Cardiac fibroblast (primary cell): ENCODE measurements around the gene REN.

Experiments used
- DNase-seq, 2 donors: peaks; one replicate each; pipeline versions ENCODE4 v3.0.0 to v3.0.0-alpha.2; 2010; ENCODE audit warnings: low read depth in 2 of 2
- H3K4me3 ChIP-seq, 2 donors: replicated peaks in 1 of 2; 1 replicate in 1 of 2; 2 replicates in 1 of 2; pipeline ENCODE4 v1.5.1; 2011; ENCODE audit warnings: low read depth in 2 of 2, low read length in 2 of 2, mild to moderate bottlenecking in 2 of 2, moderate library complexity in 1 of 2
- TF ChIP-seq, protein P1 (sequence below): IDR thresholded peaks from one replicate; pipeline ENCODE4 v1.5.1; 2011; ENCODE audit warnings: low read depth, mild to moderate bottlenecking, low read length, inconsistent platforms

The REN gene

DNA sequence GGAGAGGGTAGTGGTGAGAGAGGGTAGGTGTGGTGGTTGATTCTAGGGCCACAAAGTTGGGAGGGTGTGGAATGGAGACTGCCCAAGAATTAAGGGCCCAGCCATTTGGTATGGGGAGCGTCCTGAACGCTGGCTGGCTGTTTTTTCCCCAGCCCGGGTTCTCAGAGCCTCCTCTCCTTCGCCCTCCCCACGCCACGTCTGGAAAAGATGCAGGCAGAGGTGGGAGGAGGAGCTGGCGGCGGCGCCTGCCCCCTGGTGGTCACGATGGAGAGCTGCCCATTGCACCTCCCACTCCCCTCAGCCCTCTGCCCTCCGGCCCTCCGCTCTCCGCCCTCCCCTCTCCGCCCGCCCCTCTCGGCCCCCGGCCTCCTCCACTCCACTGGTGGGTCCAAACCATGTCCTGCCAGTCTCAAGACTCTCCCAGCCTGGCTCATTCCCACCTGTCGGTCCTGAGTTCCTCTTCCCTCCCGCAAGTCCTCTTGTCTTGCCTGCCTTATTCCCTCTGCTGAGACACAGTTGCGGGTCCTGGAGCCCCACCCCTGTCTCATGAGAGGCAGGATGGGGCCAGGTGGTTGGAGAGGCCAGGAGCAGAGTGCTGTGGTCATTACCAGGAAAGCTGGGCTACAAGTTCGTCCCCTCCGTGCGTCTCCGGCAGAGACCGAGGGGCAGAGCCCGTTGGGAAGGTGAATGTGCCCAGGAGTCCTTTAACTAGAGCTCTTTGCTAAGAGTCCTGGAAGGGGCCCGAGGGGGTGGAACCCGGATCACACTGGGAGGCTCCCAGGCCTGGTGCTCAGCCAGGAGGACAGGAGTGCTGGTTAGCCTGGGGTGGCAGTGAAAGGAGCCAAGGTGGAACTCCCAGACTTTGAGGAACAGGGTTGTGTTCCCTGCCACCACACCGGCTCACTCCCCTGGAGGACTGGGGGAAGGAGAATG lies 36.9 kb downstream of the REN start:
- TF ChIP-seq, protein P1, sequence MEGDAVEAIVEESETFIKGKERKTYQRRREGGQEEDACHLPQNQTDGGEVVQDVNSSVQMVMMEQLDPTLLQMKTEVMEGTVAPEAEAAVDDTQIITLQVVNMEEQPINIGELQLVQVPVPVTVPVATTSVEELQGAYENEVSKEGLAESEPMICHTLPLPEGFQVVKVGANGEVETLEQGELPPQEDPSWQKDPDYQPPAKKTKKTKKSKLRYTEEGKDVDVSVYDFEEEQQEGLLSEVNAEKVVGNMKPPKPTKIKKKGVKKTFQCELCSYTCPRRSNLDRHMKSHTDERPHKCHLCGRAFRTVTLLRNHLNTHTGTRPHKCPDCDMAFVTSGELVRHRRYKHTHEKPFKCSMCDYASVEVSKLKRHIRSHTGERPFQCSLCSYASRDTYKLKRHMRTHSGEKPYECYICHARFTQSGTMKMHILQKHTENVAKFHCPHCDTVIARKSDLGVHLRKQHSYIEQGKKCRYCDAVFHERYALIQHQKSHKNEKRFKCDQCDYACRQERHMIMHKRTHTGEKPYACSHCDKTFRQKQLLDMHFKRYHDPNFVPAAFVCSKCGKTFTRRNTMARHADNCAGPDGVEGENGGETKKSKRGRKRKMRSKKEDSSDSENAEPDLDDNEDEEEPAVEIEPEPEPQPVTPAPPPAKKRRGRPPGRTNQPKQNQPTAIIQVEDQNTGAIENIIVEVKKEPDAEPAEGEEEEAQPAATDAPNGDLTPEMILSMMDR = peak; percentile 92
- H3K4me3 ChIP-seq = no peak overlapping the region
- DNase-seq = peak; percentile 73 to 78

DNA sequence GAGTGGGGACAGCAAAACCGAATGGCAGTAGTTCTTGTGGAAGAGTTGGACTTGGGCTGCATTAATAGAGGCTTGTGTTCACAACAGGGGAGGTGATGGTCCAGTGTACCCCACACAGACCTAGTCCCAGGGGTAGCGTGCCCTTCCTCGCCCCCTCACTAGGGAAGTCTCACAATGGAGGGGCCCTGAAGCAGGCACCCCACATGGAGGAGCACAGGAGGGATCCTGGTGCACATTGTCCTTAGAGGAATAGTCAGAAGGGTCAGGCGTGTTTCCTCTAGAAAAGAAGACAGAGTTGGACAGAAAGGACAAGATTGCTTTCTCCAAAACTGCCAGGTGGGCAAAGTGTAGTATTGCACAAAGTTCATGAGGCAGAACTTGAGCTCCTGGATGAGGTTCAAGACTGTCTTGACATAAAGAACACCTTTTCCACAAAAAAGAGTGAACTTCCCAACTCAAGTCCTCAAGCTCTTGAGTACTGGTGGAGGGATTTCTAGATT lies 37.6 kb downstream of the REN start:
- DNase-seq = no peak
- TF ChIP-seq, protein P1 = no peak
- no peak overlapping the region for H3K4me3 ChIP-seq

DNA sequence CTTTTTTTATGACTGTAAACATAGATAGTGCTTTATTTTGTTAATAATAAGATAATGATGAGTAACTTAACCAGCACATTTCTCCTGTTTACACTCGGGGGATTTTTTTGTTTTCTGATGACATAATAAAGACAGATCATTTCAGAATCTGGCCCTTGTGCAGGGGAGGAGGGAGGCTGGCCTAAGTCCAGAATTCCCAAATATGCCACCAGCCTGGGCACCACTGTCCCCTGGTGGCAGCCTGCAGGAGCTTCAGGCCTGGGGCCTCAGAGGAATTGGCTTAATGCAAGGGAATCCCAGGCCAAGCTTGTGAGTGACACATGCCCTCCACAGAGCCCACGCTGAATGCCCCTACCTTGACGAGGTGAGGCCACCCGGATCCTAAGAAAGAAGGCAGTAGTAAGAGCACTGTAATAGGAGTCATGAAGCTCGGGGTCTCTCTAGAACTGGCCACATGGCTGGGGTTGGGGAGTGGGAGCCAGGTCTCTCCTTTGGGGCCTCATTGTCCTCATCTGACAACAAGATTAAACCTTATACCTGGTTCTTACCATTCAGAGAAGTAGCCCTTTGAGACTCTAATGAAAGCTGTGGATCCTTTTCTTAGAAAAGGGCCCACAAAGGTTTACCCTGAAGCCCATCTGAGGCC lies 38.4 kb downstream of the REN start:
- H3K4me3 ChIP-seq = no peak overlapping the region
- TF ChIP-seq, protein P1 = peak; percentile 99
- DNase-seq = peak; percentile 87 to 95

DNA sequence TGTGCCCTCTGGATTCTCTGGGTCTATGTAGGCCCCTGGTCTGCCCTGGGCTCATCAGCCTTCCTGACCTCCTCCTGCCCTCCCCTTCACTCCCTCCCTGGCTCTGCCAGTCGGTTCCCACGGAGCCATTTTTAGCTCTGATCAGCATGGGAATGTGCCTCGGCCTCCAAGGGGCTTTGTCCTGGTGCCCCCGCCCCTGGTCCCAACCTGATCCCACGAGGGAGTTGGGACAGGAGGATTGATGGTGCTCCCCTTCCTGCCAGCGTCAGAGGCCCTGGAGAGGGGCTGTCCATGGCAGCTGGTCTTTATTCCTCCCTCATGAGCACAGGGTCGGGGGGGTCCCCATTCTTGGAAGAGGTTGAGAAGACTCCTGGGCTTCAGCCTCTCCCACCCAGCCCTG lies 39.2 kb downstream of the REN start:
- no peak overlapping the region for H3K4me3 ChIP-seq
- TF ChIP-seq, protein P1 = no peak
- no peak for DNase-seq

DNA sequence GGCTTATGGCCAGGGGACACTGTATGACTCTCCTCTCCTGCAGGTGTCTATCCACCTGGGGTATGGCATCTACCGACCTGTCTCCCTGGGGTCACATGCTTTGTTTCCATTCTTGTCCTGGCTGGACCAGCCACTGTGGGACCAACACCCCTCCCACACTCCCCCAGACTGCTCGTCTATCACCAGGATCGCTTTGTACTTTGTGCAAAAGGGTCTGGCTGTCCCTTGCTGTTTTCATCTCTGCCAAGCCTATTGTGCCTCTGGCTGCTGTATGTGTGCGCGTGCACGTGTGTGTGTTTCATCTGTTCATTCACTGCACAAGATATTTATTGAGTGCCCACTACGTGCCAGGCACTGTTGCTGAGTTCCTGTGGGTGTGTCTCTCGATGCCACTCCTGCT lies 39.8 kb downstream of the REN start:
- TF ChIP-seq, protein P1 = no peak
- H3K4me3 ChIP-seq = no peak overlapping the region
- no peak for DNase-seq

DNA sequence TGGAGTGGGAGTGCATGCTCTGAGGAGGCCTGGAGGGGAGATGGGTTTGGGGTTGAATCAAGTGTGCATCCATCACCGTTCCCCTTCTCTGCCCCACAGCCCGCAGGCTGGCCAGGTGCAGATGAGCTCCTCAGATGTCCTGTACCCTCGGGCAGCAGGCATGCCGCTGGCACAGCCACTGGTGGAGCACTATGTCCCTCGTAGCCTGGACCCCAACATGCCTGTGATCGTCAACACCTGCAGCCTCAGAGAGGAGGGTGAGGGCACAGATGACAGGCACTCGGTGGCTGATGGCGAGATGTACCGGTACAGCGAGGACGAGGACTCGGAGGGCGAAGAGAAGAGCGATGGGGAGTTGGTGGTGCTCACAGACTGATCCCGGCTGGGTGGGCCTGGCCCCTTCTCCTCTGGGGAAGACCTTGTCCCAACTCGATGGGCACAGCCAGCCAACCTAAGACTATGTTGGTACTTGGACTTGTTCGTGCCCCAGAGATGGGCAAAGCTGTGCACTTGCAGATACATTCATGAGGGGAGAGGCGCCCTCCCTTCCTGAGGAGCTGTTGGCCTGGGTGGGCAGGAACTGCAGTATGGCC lies 40.3 kb downstream of the REN start:
- no peak for DNase-seq
- H3K4me3 ChIP-seq = no peak overlapping the region
- TF ChIP-seq, protein P1 = no peak
